HG03108 (cell line): ENCODE data around the gene ITGA3.

Experiments
- ATAC-seq: cut with Tn5 transposase; IDR thresholded peaks from one replicate; pipeline ENCODE4 v1.9.1; 2021; ENCODE audit warnings: moderate library complexity; ENCODE audit not compliant: unreplicated experiment

Gene ITGA3

DNA sequence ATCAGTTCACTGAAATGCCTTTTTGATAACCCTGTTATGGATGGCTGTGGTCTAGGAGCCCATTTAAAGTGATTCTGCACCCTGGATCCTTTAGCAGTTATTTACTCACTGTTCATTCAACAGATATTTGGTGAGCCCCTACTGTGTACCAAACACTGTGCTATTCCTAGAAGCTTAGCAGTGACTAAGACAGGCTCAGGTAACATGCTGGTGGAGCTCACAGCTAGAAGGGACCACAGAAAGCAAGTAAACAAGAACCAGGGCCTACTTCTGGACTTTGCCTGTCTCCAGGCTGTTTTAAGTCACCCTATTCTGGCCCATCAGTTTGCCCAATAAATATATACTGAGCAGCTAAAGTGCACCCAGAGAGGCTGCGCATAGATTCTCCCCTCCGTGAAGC, 11.1 kb downstream of the ITGA3 start:
- ATAC-seq = no peak

DNA sequence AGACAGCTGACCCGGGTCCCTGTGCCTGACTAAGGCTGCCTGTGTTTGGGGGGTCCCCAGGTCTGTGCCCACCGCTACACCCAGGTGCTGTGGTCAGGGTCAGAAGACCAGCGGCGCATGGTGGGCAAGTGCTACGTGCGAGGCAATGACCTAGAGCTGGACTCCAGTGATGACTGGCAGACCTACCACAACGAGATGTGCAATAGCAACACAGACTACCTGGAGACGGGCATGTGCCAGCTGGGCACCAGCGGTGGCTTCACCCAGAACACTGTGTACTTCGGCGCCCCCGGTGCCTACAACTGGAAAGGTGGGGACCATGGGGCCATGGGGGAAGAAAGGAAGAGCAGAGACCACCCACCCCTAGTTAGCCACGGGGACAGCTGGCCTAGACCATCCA, 12.1 kb downstream of the ITGA3 start:
- no peak for ATAC-seq

DNA sequence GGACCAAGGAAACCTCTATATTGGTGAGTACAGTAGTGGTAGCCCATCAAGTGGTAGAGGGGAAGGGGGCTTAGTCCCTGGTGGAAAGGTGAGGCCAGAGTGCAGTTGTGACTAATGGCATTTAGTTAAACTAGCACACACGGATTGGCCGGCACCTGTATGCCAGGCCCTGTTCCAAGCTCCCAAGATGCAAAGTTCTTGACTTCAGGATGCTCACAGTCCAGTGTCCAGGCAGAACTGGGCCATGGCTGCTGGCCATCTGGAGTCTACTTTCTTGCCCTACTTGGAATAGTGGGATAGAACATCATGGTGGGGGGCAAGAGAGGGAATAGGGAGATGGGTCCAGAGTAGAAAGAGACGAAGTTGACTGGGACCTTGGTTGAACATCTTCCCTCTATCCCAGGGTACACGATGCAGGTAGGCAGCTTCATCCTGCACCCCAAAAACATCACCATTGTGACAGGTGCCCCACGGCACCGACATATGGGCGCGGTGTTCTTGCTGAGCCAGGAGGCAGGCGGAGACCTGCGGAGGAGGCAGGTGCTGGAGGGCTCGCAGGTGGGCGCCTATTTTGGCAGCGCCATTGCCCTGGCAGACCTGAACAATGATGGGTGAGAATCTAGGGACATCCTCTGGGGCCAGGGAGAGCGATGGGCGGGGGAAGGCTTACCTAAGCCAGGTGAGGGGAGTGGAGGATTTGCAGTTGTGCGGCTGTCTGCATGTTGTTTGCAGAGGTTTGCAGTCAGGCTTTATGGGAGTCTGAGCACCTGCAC, 15.2 kb downstream of the ITGA3 start:
- no peak for ATAC-seq

DNA sequence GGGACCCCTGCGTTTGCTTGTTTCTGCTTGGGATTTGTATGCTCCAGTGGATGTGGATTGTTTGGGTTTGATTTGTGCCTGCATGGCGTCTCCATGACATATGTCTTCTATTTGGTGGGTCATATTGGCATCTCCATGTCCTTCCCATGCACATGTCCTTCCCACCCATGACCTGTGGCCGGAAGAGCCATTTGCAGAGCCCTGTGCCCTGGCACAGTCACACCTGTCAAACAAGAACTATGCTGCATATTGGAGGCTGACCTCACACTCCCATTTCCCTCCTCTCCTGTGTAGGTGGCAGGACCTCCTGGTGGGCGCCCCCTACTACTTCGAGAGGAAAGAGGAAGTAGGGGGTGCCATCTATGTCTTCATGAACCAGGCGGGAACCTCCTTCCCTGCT, 15.8 kb downstream of the ITGA3 start:
- no peak for ATAC-seq

DNA sequence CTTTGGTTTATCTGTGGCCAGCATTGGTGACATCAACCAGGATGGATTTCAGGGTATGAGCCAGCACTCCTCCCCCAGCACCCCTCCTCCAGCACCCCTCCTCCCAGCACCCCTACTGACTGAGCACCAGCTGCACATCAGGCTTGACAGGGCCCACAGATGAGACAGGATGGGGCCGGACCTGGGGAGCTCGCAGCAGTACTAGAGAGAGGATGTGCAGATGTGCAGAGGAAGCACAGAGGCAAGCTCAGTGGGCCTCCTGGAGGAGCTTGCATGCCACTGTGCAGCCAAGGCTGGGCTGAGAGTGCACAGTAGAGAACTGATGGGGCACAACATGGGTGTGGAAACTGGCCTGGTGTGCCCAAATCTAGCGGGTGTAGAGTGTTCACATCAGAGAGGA, 16.2 kb downstream of the ITGA3 start:
- ATAC-seq = no peak

DNA sequence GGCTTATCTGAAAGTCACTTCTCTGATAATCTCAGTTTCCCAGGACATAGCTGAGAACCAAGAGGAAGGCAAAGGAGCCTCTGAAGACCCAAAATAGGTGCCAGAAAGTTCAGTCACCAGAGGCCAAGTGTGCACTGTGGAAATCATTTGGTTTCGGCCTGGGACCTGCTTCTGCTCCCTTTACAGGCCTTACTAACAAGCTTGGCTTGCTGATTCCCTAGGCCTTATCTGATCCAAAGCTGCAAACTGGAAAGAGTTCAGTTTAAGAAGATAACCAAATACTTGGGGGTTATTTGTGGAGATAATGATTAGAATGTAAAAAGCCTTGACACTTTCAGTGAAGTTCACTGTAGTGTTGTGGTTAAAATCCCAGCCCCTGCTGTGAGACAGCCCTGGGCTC, 17.0 kb downstream of the ITGA3 start:
- no peak for ATAC-seq

DNA sequence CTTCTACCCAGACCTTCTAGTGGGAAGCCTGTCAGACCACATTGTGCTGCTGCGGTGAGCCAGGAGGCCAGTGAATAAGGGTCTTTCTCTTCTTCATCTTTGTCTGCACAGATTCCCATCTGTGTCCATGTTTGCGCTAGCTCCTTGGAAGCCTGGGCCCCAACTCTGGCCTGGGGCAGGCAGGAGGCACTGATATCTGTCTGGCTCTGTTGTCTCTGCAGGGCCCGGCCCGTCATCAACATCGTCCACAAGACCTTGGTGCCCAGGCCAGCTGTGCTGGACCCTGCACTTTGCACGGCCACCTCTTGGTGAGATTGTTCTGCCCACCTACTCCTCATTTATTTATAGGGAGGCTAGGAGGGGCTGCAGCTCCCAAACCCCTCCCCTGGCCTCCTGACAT, 18.3 kb downstream of the ITGA3 start:
- no peak for ATAC-seq

DNA sequence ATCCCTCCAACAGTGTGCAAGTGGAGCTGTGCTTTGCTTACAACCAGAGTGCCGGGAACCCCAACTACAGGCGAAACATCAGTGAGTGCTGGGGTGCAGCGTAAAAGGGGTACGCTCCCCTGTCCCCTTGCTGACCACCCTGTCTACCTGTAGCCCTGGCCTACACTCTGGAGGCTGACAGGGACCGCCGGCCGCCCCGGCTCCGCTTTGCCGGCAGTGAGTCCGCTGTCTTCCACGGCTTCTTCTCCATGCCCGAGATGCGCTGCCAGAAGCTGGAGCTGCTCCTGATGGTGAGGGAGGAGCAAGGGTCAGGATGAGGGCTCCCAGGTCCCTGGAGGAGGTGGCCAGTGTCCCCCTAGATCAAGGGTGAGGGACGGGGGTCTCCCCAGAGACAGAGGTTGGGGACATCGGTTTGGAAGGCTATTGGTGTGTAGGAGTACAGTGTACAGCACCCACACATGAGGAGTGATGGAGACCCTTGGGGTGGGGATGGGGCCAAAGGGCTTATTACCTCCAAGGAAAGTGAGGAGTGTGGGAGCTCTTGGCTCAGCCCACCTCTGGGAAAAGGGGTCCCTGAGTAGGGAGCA, 19.6 kb downstream of the ITGA3 start:
- ATAC-seq = no peak

DNA sequence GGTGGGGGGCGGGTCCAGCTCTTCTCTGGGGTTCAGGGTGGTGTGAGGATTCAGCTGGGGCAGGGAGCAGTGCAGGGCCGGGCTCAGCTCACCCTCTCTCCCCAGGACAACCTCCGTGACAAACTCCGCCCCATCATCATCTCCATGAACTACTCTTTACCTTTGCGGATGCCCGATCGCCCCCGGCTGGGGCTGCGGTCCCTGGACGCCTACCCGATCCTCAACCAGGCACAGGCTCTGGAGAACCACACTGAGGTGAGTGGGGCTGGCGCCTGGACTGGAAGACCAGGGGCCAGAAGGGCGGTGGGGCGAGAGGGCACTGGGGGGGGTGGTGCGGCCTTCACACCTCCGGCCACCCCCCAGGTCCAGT, 20.3 kb downstream of the ITGA3 start:
- ATAC-seq = no peak

DNA sequence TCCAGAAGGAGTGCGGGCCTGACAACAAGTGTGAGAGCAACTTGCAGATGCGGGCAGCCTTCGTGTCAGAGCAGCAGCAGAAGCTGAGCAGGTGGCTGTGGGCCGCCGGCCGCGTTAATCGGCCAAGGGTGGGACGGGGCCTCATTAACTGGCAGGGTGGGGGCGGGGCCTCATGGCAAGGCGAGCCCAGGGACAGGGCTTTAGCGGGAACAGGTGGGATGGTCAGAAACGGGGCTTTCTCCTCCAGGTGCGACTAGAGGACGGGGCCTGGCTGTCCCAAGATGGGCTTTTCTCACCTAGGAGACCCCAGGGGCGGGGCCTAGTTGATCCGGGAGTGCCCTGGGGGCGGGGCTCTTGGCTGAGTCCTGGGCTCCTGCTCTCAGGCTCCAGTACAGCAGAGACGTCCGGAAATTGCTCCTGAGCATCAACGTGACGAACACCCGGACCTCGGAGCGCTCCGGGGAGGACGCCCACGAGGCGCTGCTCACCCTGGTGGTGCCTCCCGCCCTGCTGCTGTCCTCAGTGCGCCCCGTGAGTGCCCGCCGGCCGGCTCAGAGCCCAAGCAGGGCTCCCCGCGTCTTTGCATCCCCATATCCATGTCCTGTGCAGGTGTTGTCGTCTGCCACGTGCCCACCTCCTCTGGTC, 20.8 kb downstream of the ITGA3 start:
- no peak for ATAC-seq

DNA sequence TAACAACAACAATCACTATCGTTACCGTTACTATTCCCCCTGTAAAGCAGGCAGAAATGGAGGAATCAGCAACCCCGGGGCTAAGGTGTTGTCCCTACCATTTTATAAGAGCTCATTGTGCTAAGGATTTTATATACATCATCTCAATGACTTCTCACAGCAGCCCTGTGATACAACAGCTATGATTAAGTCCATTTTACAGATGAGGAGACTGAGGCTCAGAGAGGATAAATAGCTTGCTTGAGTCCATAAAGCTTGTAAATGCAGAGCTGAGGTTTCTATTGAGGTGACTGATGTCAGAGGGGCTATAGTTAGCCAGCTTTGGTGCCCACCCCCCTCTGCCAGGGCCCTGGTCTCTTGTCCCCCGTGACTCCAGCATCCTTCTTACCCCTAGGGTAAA, 22.5 kb downstream of the ITGA3 start:
- ATAC-seq = no peak

DNA sequence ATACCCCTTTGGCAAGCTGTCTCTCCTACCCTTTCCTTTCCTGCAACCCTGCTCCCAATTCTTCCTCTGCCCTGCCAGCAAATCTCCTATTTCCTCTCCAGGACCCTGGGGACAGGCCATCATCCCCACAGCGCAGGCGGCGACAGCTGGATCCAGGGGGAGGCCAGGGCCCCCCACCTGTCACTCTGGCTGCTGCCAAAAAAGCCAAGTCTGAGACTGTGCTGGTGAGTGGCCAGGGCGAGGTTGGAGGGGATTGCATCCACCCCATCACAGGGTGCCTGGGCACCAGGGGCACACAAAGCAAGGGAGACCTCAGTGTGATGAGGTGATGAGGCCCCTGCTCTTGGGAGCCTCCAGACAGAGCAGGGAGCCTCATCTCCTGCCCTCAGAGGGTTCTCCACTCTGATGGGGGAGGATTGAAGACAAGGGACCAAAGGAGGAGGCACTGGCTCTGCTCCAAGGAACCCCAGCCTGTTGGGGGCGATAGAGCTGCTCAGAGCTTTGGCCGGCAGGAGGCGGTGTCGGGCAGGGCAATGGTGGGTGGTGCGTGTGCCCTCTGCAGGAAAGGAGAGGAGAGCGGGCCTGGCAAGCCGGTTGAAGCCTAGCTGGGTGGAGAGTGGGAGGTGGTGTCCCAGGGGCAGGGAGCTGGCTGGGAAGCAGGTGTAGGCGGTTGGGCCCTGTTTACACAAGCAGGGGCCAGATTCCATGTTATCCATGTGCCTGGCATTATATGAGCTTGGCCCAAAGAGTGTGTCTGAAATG, 23.6 kb downstream of the ITGA3 start:
- ATAC-seq = no peak

DNA sequence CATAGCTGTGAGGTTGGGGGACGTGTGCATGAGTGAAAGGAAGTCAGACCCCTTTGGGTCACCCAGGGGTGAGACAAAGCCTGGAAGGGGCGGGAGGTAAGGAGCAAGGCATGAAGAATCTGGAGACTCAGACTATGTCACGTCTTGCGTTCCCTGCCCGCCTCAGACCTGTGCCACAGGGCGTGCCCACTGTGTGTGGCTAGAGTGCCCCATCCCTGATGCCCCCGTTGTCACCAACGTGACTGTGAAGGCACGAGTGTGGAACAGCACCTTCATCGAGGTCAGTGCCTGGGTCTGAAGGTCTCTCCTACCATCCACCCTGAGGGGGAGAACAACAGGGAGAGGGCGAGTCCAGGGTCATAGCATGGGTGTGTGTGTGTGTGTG, 24.2 kb downstream of the ITGA3 start:
- no peak for ATAC-seq

DNA sequence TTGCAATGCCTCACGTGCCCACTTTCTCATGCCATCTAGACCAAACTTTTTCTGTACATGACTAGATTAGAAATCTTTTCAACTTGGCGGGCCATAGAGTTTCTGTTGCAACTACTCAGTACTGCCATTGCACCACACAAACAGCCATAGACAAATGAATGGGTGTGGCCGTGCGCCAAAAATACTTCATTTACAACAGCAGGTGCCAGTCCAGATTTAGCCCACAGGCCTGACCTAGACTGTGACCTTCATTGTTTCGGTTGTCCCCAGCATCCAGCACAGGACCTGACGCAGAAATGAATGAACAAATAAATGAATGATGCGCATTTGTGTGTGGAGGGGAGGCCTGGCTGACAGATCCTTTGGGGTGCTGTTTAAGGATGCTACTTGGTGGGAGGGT, 24.9 kb downstream of the ITGA3 start:
- no peak for ATAC-seq

DNA sequence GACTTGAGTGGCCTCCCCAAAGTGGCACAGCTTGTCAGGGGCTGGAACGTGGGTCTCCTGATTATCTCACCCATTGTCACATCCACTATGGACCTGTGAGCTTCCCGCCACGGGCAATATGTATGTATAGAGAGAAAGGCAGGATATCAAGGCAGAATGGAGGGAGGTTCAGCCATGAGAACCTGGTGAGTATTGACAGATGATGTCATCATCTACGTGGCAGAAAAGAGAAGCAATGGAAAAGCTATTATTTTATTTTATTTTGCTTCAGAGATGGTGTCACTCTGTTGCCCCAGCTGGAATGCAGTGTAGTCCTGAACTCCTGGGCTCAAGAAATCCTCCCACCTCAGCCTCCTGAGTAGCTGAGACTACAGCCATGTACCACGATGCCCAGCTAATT, 25.8 kb downstream of the ITGA3 start:
- no peak for ATAC-seq

DNA sequence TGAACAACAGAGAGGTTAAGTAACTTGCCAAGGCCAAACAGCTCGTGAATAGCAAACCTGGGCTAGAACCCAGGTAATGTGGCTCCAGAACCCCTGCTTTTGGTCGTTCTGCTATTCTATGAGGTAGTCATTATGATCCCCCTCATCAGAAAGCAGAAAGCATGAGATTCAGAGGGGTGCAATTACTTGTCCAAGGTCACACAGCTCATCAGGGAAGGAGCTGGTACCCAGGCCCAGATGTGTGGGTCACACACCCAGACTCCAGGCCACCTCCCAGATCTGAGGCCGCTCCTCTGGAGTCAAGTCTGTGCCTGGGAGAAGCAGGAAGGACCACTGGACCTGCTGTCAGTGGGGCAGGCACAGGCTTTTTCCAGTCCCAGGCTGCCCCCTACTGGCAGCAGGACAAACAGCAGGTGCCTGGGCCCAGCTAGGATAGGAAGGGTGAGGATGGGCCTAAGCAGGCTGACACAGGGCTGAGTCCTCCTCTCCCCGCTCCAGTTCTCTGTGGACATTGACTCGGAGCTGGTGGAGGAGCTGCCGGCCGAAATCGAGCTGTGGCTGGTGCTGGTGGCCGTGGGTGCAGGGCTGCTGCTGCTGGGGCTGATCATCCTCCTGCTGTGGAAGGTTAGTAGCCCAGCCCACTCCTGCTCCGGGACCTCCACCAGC, 31.5 kb downstream of the ITGA3 start:
- no peak for ATAC-seq

DNA sequence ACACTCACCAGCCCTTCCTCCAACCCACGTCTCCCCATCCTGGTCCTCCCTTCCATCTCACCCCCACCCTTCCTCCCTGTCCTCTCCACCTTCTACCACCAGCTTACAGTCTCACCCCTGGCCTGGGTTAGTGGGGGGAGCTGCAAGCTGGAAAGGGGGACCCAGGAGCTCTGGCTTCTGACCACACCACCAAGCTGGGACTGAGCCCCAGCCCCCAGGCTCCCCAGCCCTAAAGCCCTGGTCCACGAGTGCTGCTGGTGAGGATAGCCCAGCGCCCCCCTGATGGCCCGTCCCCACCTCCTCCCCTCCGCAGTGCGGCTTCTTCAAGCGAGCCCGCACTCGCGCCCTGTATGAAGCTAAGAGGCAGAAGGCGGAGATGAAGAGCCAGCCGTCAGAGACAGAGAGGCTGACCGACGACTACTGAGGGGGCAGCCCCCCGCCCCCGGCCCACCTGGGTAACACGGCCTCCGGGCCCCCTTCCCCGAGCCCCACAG, 32.0 kb downstream of the ITGA3 start:
- ATAC-seq = no peak

DNA sequence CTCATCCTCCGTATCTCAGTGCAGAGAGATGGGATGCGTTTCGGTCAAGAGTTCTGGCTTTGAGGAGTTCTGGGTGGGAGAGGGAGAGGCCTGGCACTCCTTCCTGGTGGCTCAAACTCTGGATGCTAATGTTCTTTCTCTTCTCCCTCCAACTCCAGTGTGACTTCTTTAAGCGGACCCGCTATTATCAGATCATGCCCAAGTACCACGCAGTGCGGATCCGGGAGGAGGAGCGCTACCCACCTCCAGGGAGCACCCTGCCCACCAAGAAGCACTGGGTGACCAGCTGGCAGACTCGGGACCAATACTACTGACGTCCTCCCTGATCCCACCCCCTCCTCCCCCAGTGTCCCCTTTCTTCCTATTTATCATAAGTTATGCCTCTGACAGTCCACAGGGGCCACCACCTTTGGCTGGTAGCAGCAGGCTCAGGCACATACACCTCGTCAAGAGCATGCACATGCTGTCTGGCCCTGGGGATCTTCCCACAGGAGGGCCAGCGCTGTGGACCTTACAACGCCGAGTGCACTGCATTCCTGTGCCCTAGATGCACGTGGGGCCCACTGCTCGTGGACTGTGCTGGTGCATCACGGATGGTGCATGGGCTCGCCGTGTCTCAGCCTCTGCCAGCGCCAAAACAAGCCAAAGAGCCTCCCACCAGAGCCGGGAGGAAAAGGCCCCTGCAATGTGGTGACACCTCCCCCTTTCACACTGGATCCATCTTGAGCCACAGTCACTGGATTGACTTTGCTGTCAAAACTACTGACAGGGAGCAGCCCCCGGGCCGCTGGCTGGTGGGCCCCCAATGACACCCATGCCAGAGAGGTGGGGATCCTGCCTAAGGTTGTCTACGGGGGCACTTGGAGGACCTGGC, 33.3 kb downstream of the ITGA3 start:
- no peak for ATAC-seq

DNA sequence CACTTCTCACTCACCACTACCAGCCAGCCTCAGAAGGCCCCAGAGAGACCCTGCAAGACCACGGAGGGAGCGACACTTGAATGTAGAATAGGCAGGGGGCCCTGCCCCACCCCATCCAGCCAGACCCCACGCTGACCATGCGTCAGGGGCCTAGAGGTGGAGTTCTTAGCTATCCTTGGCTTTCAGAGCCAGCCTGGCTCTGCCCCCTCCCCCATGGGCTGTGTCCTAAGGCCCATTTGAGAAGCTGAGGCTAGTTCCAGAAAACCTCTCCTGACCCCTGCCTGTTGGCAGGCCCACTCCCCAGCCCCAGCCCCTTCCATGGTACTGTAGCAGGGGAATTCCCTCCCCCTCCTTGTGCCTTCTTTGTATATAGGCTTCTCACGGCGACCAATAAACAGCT, 34.2 kb downstream of the ITGA3 start:
- ATAC-seq = no peak
